WTC11 (cell line): ENCODE measurements around the gene LMBR1. TPM values are rescaled to one million over a fixed set of nuclear protein-coding genes. Genes with fewer than 3 reads are reported as not detected.

Experiments used
- ATAC-seq: fragments of 200-7000 bp; cut with Tn5 transposase; 2 replicates; pipeline ENCODE4 v1.10.0; 2021; ENCODE audit warnings: mild to moderate bottlenecking, moderate library complexity
- CTCF ChIA-PET: fragments of 300-600 bp; sonication (Branson Sonifier 250); formaldehyde crosslinking; loops from one replicate; lab custom pipeline; 2021; ENCODE audit warnings: antibody characterized with exemption; lab: Charles Lee
- POLR2A ChIA-PET: fragments of 350-600 bp; sonication (Branson Sonifier 250); formaldehyde crosslinking; loops from one replicate; lab custom pipeline; 2021; ENCODE audit warnings: antibody characterized with exemption; lab: Charles Lee
- DNase-seq: peaks from one replicate; pipeline ENCODE4 v3.0.0; 2021; ENCODE audit warnings: low spot score
- H3K27ac Mint-ChIP-seq: 2 replicates; pipeline ENCODE4 v1.8.0; 2021; ENCODE audit warnings: mixed read lengths
- H3K27me3 Mint-ChIP-seq: 2 replicates; pipeline ENCODE4 v1.8.0; 2021; ENCODE audit warnings: low read depth, mild to moderate bottlenecking, moderate library complexity, mixed read lengths
- H3K36me3 Mint-ChIP-seq: 2 replicates; pipeline ENCODE4 v1.8.0; 2021; ENCODE audit warnings: mixed read lengths
- H3K4me1 Mint-ChIP-seq: 2 replicates; pipeline ENCODE4 v1.8.0; 2022; ENCODE audit warnings: mixed read lengths
- H3K4me3 Mint-ChIP-seq: 2 replicates; pipeline ENCODE4 v1.8.0; 2021; ENCODE audit warnings: mild to moderate bottlenecking, moderate library complexity, mixed read lengths
- H3K9me3 Mint-ChIP-seq: 2 replicates; pipeline ENCODE4 v1.8.0; 2021; ENCODE audit warnings: mixed read lengths
- AR ChIP-seq: fragments of 250-450 bp; sonication (Bioruptor Pico); IDR thresholded peaks from 2 replicates; pipeline ENCODE4 v1.9.0; 2021; ENCODE audit warnings: mild to moderate bottlenecking
- CREM ChIP-seq: sonication (generic); formaldehyde crosslinking; IDR thresholded peaks from 2 replicates; pipeline ENCODE4 v1.8.1; 2022; ENCODE audit warnings: mild to moderate bottlenecking, missing genetic modification reagents, moderate library complexity
- E2F1 ChIP-seq: sonication (generic); formaldehyde crosslinking; IDR thresholded peaks from 2 replicates; pipeline ENCODE4 v1.8.0; 2022; ENCODE audit warnings: mild to moderate bottlenecking, missing genetic modification reagents
- ERG ChIP-seq: fragments of 250-450 bp; sonication (Bioruptor Pico); IDR thresholded peaks from 2 replicates; pipeline ENCODE4 v1.8.0; 2021; ENCODE audit warnings: mild to moderate bottlenecking
- HMGA2 ChIP-seq: fragments of 250-450 bp; sonication (Bioruptor Pico); IDR thresholded peaks from 2 replicates; pipeline ENCODE4 v1.4.0; 2021; ENCODE audit warnings: mild to moderate bottlenecking, moderate library complexity
- IRF1 ChIP-seq: sonication (generic); formaldehyde crosslinking; IDR thresholded peaks from 2 replicates; pipeline ENCODE4 v1.8.0; 2023; ENCODE audit warnings: missing genetic modification reagents
- NR1H2 ChIP-seq: sonication (generic); formaldehyde crosslinking; IDR thresholded peaks from 2 replicates; pipeline ENCODE4 v1.9.0; 2021; ENCODE audit warnings: mild to moderate bottlenecking, moderate library complexity, missing genetic modification reagents
- SMAD3 ChIP-seq: sonication (generic); formaldehyde crosslinking; IDR thresholded peaks from 2 replicates; pipeline ENCODE4 v1.8.0; 2022; ENCODE audit warnings: missing genetic modification reagents, mild to moderate bottlenecking, borderline replicate concordance
- SOX15 ChIP-seq: fragments of 250-450 bp; sonication (Bioruptor Pico); IDR thresholded peaks from 2 replicates; pipeline ENCODE4 v1.9.0; 2021; ENCODE audit warnings: mild to moderate bottlenecking
- ZNF121 ChIP-seq: sonication (generic); formaldehyde crosslinking; IDR thresholded peaks from 2 replicates; pipeline ENCODE4 v1.8.0; 2023; ENCODE audit warnings: missing genetic modification reagents
- ZNF263 ChIP-seq: sonication (generic); formaldehyde crosslinking; IDR thresholded peaks from 2 replicates; pipeline ENCODE4 v1.8.1; 2022; ENCODE audit warnings: low read depth, mild to moderate bottlenecking, moderate library complexity, missing genetic modification reagents
- ZNF317 ChIP-seq: sonication (generic); formaldehyde crosslinking; IDR thresholded peaks from 2 replicates; pipeline ENCODE4 v1.8.1; 2023; ENCODE audit warnings: low read depth, mild to moderate bottlenecking, moderate library complexity, missing genetic modification reagents, borderline replicate concordance
- ZNF396 ChIP-seq: fragments of 250-450 bp; sonication (Bioruptor Pico); IDR thresholded peaks from 2 replicates; pipeline ENCODE4 v1.8.0; 2021; ENCODE audit warnings: mild to moderate bottlenecking, moderate library complexity, borderline replicate concordance
- ZNF416 ChIP-seq: fragments of 250-450 bp; sonication (Bioruptor Pico); IDR thresholded peaks from 2 replicates; pipeline ENCODE4 v1.9.0; 2021; ENCODE audit warnings: mild to moderate bottlenecking, inconsistent platforms
- total RNA-seq: library from RNA; stranded (reverse); gene quantifications from 3 replicates; pipeline ENCODE4 v1.2.3, GENCODE V29; 2021
- TF ChIP-seq, protein P1 (sequence below): sonication (generic); formaldehyde crosslinking; IDR thresholded peaks from 2 replicates; pipeline ENCODE4 v1.8.0; 2023; ENCODE audit warnings: mild to moderate bottlenecking, missing genetic modification reagents
- TF ChIP-seq, protein P2 (sequence below): fragments of 250-450 bp; sonication (Bioruptor Pico); IDR thresholded peaks from 2 replicates; pipeline ENCODE4 v1.9.0; 2021; ENCODE audit warnings: mild to moderate bottlenecking

LMBR1 gene
- total RNA-seq, 1 experiment from 2014 or later: 55.6 TPM

- TF ChIP-seq CREM (CRISPR knock-in tag) (no peak), NR1H2 (CRISPR knock-in tag) (no peak)
Measured at GRCh38 chr7:156746891-156747290, 146.1 kb downstream of the LMBR1 start (continued).

- DNase-seq (no peak), ATAC-seq (no peak)
- POLR2A ChIA-PET: no interaction called here
- Mint-ChIP-seq H3K36me3 (peaks cover 16% of the 10 kb centered on the region), H3K4me3 (no peak overlapping the region), H3K27ac (no peak overlapping the region), H3K9me3 (peaks cover 11% of the 10 kb centered on the region), H3K27me3 (no peaks in the 10 kb centered on the region), H3K4me1 (no peaks in the 10 kb centered on the region)
- CTCF ChIA-PET: no interaction called here
- no peak for TF ChIP-seq SOX15
- no peak for TF ChIP-seq ZNF263 (CRISPR knock-in tag)
- no peak for TF ChIP-seq ZNF317 (CRISPR knock-in tag)
- TF ChIP-seq ZNF121 (CRISPR knock-in tag): no peak
- no peak for TF ChIP-seq ZNF396
- no peak for TF ChIP-seq E2F1 (CRISPR knock-in tag)
Measured at GRCh38 chr7:156739596-156739995, 153.4 kb downstream of the LMBR1 start.

- no peak overlapping the region for H3K4me3 Mint-ChIP-seq
- H3K9me3 Mint-ChIP-seq: peaks cover 25% of the 10 kb centered on the region
- no peak for TF ChIP-seq ZNF396
- no peak for TF ChIP-seq ZNF317 (CRISPR knock-in tag)
- TF ChIP-seq, protein P1, sequence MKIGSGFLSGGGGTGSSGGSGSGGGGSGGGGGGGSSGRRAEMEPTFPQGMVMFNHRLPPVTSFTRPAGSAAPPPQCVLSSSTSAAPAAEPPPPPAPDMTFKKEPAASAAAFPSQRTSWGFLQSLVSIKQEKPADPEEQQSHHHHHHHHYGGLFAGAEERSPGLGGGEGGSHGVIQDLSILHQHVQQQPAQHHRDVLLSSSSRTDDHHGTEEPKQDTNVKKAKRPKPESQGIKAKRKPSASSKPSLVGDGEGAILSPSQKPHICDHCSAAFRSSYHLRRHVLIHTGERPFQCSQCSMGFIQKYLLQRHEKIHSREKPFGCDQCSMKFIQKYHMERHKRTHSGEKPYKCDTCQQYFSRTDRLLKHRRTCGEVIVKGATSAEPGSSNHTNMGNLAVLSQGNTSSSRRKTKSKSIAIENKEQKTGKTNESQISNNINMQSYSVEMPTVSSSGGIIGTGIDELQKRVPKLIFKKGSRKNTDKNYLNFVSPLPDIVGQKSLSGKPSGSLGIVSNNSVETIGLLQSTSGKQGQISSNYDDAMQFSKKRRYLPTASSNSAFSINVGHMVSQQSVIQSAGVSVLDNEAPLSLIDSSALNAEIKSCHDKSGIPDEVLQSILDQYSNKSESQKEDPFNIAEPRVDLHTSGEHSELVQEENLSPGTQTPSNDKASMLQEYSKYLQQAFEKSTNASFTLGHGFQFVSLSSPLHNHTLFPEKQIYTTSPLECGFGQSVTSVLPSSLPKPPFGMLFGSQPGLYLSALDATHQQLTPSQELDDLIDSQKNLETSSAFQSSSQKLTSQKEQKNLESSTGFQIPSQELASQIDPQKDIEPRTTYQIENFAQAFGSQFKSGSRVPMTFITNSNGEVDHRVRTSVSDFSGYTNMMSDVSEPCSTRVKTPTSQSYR: no peak
- TF ChIP-seq SMAD3: no peak
- no peak for TF ChIP-seq ZNF416 (CRISPR knock-in tag)
- TF ChIP-seq IRF1: no peak
- TF ChIP-seq ZNF263 (CRISPR knock-in tag): no peak
- no peak for TF ChIP-seq HMGA2 (CRISPR knock-in tag)
- DNase-seq (no peak), ATAC-seq (no peak)
- ChIA-PET CTCF (no interaction called here), POLR2A (no interaction called here)
- H3K27ac Mint-ChIP-seq: no peak overlapping the region
- no peaks in the 10 kb centered on the region for H3K27me3 Mint-ChIP-seq
- peaks cover 30% of the 10 kb centered on the region for H3K36me3 Mint-ChIP-seq
- no peaks in the 10 kb centered on the region for H3K4me1 Mint-ChIP-seq
Measured at GRCh38 chr7:156735851-156736250, 157.1 kb downstream of the LMBR1 start.

DNA sequence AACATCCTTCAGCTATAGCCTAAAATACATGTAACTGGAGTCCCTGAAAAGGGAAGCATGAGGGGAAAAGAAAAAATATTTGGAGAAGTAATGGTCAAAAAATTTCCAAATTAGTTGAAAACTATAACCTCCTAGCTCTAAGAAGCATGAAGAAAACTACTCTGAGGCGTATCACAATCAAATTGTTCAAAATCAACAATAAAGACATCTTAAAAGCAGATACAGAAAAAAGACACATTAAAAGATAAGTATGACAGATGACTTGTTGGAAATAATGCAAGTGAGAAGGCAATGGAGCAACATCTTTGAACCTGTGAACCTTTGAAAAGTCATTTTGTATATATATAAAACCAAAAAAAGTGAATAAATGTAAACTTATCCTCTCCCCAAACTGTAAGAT lies 159.3 kb downstream of the LMBR1 start:
- H3K36me3 Mint-ChIP-seq: peaks cover 30% of the 10 kb centered on the region
- ChIA-PET CTCF (no interaction called here), POLR2A (no interaction called here)
- H3K4me3 Mint-ChIP-seq: no peak overlapping the region
- no peak overlapping the region for H3K27ac Mint-ChIP-seq
- H3K4me1 Mint-ChIP-seq: no peaks in the 10 kb centered on the region
- ATAC-seq: no peak
- no peak for DNase-seq
- TF ChIP-seq ZNF317 (CRISPR knock-in tag) (peak; percentile 82; the same call in 1 of the 2 replicates), AR (no peak), ERG (CRISPR knock-in tag) (no peak)
- TF ChIP-seq, protein P2, sequence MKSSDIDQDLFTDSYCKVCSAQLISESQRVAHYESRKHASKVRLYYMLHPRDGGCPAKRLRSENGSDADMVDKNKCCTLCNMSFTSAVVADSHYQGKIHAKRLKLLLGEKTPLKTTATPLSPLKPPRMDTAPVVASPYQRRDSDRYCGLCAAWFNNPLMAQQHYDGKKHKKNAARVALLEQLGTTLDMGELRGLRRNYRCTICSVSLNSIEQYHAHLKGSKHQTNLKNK: no peak
- peaks cover 25% of the 10 kb centered on the region for H3K9me3 Mint-ChIP-seq
- H3K27me3 Mint-ChIP-seq: no peaks in the 10 kb centered on the region
